DMS114 treated with DMSO at 0.1 percent for 48 hours (cell line): ENCODE measurements around the gene SLC25A4.
"Not testable (repeated sequence)": the region's sequence is repeated elsewhere in the genome, so short reads cannot be mapped to it uniquely, and the experiment has no call there.

Experiments used
- DNase-seq: peaks from one replicate; lab custom pipeline; 2025; ENCODE audit not compliant: unreplicated experiment; lab: John Stamatoyannopoulos, UW

Gene SLC25A4

GRCh38 chr4:185142912-185143600 lies at the start of gene SLC25A4:
Gene SLC25A4 (plus strand): TSS chr4:185143266. CDS start chr4:185143373, 107 bp downstream.
- peak; percentile 52 for DNase-seq

- no peak for DNase-seq
Observed at GRCh38 chr4:185093603-185094002, 49.5 kb upstream of the SLC25A4 start.

- DNase-seq, result peak; percentile 51
Observed at GRCh38 chr4:185096032-185096653, 46.9 kb upstream of the SLC25A4 start.

- no peak for DNase-seq
Observed at GRCh38 chr4:185098474-185098873, 44.6 kb upstream of the SLC25A4 start.

GRCh38 chr4:185099024-185099682 lies 43.9 kb upstream of the SLC25A4 start:
- DNase-seq, result no peak

GRCh38 chr4:185099940-185100339 lies 43.1 kb upstream of the SLC25A4 start:
- DNase-seq, result no peak

GRCh38 chr4:185100423-185100822 lies 42.6 kb upstream of the SLC25A4 start:
- DNase-seq, result no peak

- DNase-seq, result no peak
Observed at GRCh38 chr4:185101354-185101890, 41.6 kb upstream of the SLC25A4 start.

GRCh38 chr4:185104733-185105132 lies 38.3 kb upstream of the SLC25A4 start:
- no peak for DNase-seq

GRCh38 chr4:185106353-185106752 lies 36.7 kb upstream of the SLC25A4 start:
- DNase-seq, result no peak

- not testable (repeated sequence) for DNase-seq
Observed at GRCh38 chr4:185107574-185107973, 35.5 kb upstream of the SLC25A4 start.

- no peak for DNase-seq
Observed at GRCh38 chr4:185108185-185108584, 34.9 kb upstream of the SLC25A4 start.

- DNase-seq, result no peak
Observed at GRCh38 chr4:185108669-185109068, 34.4 kb upstream of the SLC25A4 start.

- DNase-seq, result no peak
Observed at GRCh38 chr4:185109736-185110135, 33.3 kb upstream of the SLC25A4 start.

- DNase-seq, result no peak
Observed at GRCh38 chr4:185110375-185110823, 32.7 kb upstream of the SLC25A4 start.

GRCh38 chr4:185112104-185112503 lies 31.0 kb upstream of the SLC25A4 start:
- DNase-seq, result no peak

- no peak for DNase-seq
Observed at GRCh38 chr4:185113340-185113739, 29.7 kb upstream of the SLC25A4 start.

- no peak for DNase-seq
Observed at GRCh38 chr4:185115827-185116232, 27.2 kb upstream of the SLC25A4 start.

- DNase-seq, result no peak
Observed at GRCh38 chr4:185117300-185117934, 25.6 kb upstream of the SLC25A4 start.

- DNase-seq, result no peak
Observed at GRCh38 chr4:185118876-185119275, 24.2 kb upstream of the SLC25A4 start.

- DNase-seq, result not testable (repeated sequence)
Observed at GRCh38 chr4:185119467-185119866, 23.6 kb upstream of the SLC25A4 start.
